Hypothalamus (tissue), 51 donors: ENCODE data around the gene DDIT3.
A peak's percentile ranks its signal among the peaks of the same experiment; 100 is the strongest.
"Not testable (repeated sequence)": the region's sequence is repeated elsewhere in the genome, so short reads cannot be mapped to it uniquely, and the experiment has no call there.

Experiments
- DNase-seq, 51 donors: peaks; one replicate each; lab custom pipeline; 2025; lab: John Stamatoyannopoulos, UW

DDIT3 gene

GRCh38 chr12:57520053-57520818, at the start of gene DDIT3:
Gene DDIT3, minus strand, starts transcription at chr12:57520514. Its CDS starts 3,108 bp downstream, at chr12:57517406.
- peak; percentile 93 to 100 (median 99) for DNase-seq

GRCh38 chr12:57569858-57570257, 49.5 kb upstream of the DDIT3 start:
- no peak for DNase-seq

- no peak for DNase-seq
These were observed 48.5 kb upstream of the DDIT3 start for GRCh38 chr12:57568838-57569237.

- DNase-seq: no peak
These were observed 43.9 kb upstream of the DDIT3 start for GRCh38 chr12:57564178-57564740.

- DNase-seq: no peak
These were observed 43.0 kb upstream of the DDIT3 start for GRCh38 chr12:57563358-57563757.

GRCh38 chr12:57561117-57561516, 40.8 kb upstream of the DDIT3 start:
- not testable (repeated sequence) for DNase-seq

- no peak for DNase-seq
These were observed 40.2 kb upstream of the DDIT3 start for GRCh38 chr12:57560516-57560915.

GRCh38 chr12:57558864-57559263, 38.5 kb upstream of the DDIT3 start:
- no peak for DNase-seq

GRCh38 chr12:57554897-57555296, 34.6 kb upstream of the DDIT3 start:
- no peak for DNase-seq

GRCh38 chr12:57554453-57554852, 34.1 kb upstream of the DDIT3 start:
- DNase-seq: no peak

GRCh38 chr12:57553343-57554202, 33.3 kb upstream of the DDIT3 start:
- peak in 1 of 51 donors; percentile 9 for DNase-seq

- DNase-seq: peak in 3 of 51 donors; percentile 2 to 40 (median 15)
These were observed 32.6 kb upstream of the DDIT3 start for GRCh38 chr12:57552835-57553313.

GRCh38 chr12:57552306-57552651, 32.0 kb upstream of the DDIT3 start:
- DNase-seq: peak in 1 of 51 donors; percentile 36

GRCh38 chr12:57551637-57552305, 31.5 kb upstream of the DDIT3 start:
- DNase-seq: peak in 1 of 51 donors; percentile 7

- DNase-seq: no peak
These were observed 30.6 kb upstream of the DDIT3 start for GRCh38 chr12:57550641-57551549.

GRCh38 chr12:57549909-57550640, 29.8 kb upstream of the DDIT3 start, which contains the start of gene KIF5A:
Gene KIF5A, plus strand, starts transcription at chr12:57550044. Its CDS starts 228 bp downstream, at chr12:57550272.
- peak in 45 of 51 donors; percentile 5 to 69 (median 39) for DNase-seq

GRCh38 chr12:57549203-57549908, 29.0 kb upstream of the DDIT3 start:
- no peak for DNase-seq

- no peak for DNase-seq
These were observed 28.2 kb upstream of the DDIT3 start for GRCh38 chr12:57548488-57548887.
